Smooth muscle cell (in vitro differentiated cells): Measurements from ENCODE around the gene AFF3. TPM values are rescaled to one million over a fixed set of nuclear protein-coding genes. Genes with fewer than 3 reads are reported as not detected.

Experiments
- DNase-seq: peaks from one replicate; lab custom pipeline; 2025; ENCODE audit not compliant: unreplicated experiment; lab: John Stamatoyannopoulos, UW
- H2AFZ ChIP-seq: fragments of 200-600 bp; sonication (generic); 2 replicates; pipeline ENCODE4 v1.6.0; 2016; ENCODE audit warnings: antibody characterized with exemption, low read depth, mild to moderate bottlenecking
- H3F3A ChIP-seq: fragments of 200-600 bp; sonication (generic); 2 replicates; pipeline ENCODE4 v1.6.0; 2017; ENCODE audit warnings: antibody characterized with exemption, low read depth
- H3K27ac ChIP-seq: fragments of 200-600 bp; sonication (generic); 2 replicates; pipeline ENCODE4 v1.5.1; 2016; ENCODE audit warnings: low read depth, mild to moderate bottlenecking
- H3K27me3 ChIP-seq: fragments of 200-600 bp; sonication (generic); 2 replicates; pipeline ENCODE4 v1.6.1; 2016; ENCODE audit warnings: low read depth, mild to moderate bottlenecking
- H3K36me3 ChIP-seq: fragments of 200-600 bp; sonication (generic); 2 replicates; pipeline ENCODE4 v1.5.1; 2016; ENCODE audit warnings: low read depth
- H3K4me1 ChIP-seq: fragments of 200-600 bp; sonication (generic); 2 replicates; pipeline ENCODE4 v1.5.1; 2016; ENCODE audit warnings: low read depth
- H3K4me2 ChIP-seq: fragments of 200-600 bp; sonication (generic); 2 replicates; pipeline ENCODE4 v1.6.0; 2016; ENCODE audit warnings: mild to moderate bottlenecking
- H3K4me3 ChIP-seq: fragments of 200-600 bp; sonication (generic); 2 replicates; pipeline ENCODE4 v1.5.1; 2016; ENCODE audit warnings: mild to moderate bottlenecking
- H3K79me2 ChIP-seq: fragments of 200-600 bp; sonication (generic); 2 replicates; pipeline ENCODE4 v1.6.0; 2016; ENCODE audit warnings: low read depth, mild to moderate bottlenecking
- H3K9ac ChIP-seq: fragments of 200-600 bp; sonication (generic); 2 replicates; pipeline ENCODE4 v1.6.0; 2016; ENCODE audit warnings: low read depth
- H3K9me3 ChIP-seq: fragments of 200-600 bp; sonication (generic); replicated peaks from 2 replicates; pipeline ENCODE4 v1.5.1; 2016; ENCODE audit warnings: low read depth
- H4K20me1 ChIP-seq: fragments of 200-600 bp; sonication (generic); 2 replicates; pipeline ENCODE4 v1.6.0; 2016; ENCODE audit warnings: low read depth
- WGBS: methylation state at CpG from one replicate; pipeline ENCODE4 v1.1.7; 2016; ENCODE audit warnings: low lambda C conversion rate; 5-methylcytosine and 5-hydroxymethylcytosine counted together
- polyA plus RNA-seq: library from polyadenylated mRNA; unstranded; fragments of >200 nt; fragmentation: Nextera tagmentation; extraction: Ambion mirVana; gene quantifications from 2 replicates; pipeline ENCODE4 v1.2.1, GENCODE V29; 2016
- total RNA-seq: library from RNA; depleted of rRNA; stranded (reverse); fragments of >200 nt; gene quantifications from 2 replicates; pipeline ENCODE4 v1.2.3, GENCODE V29; 2014
- TF ChIP-seq, protein P1 (sequence below): fragments of 200-600 bp; sonication (generic); IDR thresholded peaks from 2 replicates; pipeline ENCODE4 v1.5.1; 2017; ENCODE audit warnings: borderline replicate concordance, mild to moderate bottlenecking, antibody characterized with exemption; ENCODE audit not compliant: insufficient read depth, poor library complexity, severe bottlenecking

Gene AFF3
- total and polyA plus RNA-seq, 2 experiments from 2014 or later: 0.27 to 0.39 TPM

DNA sequence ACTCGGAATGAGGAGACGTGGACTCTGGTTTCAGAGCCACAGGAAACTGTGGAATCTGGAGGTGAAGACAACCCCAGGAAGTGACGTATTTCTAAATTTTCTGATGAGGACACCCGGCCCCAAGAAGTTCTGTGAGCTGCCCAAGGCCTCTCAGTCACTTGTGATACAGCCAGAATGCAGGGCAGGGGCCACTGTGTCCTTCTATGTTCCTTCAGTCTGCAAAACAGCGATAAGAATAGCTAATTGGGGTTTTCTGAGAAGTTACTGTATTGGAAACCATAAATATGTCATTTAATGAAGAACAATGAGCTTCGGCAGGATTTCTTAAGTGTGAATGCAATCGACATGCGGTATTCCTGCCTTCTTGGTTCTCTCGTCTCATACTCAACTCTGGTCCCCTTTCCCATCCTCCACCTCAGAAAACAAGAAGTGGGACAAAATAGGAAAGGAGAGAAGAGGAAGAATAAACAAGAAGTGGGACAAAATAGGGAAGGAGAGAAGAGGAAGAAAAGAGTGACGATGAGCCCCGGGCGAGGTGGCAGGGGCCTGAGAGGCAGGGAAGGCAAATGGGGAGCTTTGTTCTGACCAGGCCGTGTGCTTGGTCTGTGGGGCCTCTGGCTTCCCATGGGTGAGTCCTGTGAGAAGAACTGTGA, 370.6 kb downstream of the AFF3 start:
- H3K9me3 ChIP-seq: no peaks in the 10 kb centered on the region
- H3K27me3 ChIP-seq: peaks cover 4% of the 10 kb centered on the region
- TF ChIP-seq, protein P1, sequence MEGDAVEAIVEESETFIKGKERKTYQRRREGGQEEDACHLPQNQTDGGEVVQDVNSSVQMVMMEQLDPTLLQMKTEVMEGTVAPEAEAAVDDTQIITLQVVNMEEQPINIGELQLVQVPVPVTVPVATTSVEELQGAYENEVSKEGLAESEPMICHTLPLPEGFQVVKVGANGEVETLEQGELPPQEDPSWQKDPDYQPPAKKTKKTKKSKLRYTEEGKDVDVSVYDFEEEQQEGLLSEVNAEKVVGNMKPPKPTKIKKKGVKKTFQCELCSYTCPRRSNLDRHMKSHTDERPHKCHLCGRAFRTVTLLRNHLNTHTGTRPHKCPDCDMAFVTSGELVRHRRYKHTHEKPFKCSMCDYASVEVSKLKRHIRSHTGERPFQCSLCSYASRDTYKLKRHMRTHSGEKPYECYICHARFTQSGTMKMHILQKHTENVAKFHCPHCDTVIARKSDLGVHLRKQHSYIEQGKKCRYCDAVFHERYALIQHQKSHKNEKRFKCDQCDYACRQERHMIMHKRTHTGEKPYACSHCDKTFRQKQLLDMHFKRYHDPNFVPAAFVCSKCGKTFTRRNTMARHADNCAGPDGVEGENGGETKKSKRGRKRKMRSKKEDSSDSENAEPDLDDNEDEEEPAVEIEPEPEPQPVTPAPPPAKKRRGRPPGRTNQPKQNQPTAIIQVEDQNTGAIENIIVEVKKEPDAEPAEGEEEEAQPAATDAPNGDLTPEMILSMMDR: no peak
- H2AFZ ChIP-seq: no peak overlapping the region
- no peak overlapping the region for H3K4me3 ChIP-seq
- H3K27ac ChIP-seq: no peak overlapping the region
- 94% methylated on average over 13 of the region's 13 CpGs for WGBS
- H3K4me2 ChIP-seq: no peak overlapping the region
- H3K36me3 ChIP-seq: no peaks in the 10 kb centered on the region
- no peaks in the 10 kb centered on the region for H4K20me1 ChIP-seq
- no peaks in the 10 kb centered on the region for H3K79me2 ChIP-seq
- H3K9ac ChIP-seq: no peak overlapping the region
- no peaks in the 10 kb centered on the region for H3F3A ChIP-seq
- DNase-seq: no peak
- H3K4me1 ChIP-seq: no peaks in the 10 kb centered on the region

DNA sequence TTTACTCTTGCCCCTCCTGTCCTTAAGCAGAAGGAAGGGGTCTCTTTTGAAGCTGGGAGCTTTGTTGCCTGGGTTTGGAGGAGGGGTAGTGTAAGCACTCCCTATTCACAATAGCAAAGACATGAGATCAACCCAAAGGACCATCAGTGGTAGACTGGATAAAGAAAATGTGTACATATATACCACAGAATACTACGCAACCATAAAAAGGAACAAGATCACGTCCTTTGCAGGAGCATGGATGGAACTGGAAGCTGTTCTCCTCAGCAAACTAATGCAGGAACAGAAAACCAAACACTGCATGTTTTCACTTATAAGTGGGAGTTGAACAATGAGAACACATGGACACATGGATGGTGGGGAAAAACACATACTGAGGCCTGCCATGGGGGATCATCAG, 371.5 kb downstream of the AFF3 start:
- H3K4me2 ChIP-seq: no peak overlapping the region
- 52% methylated on average over 2 of the region's 2 CpGs for WGBS
- no peak for DNase-seq
- H3K4me3 ChIP-seq: no peak overlapping the region
- no peaks in the 10 kb centered on the region for H3K9me3 ChIP-seq
- no peaks in the 10 kb centered on the region for H3K79me2 ChIP-seq
- H3F3A ChIP-seq: no peaks in the 10 kb centered on the region
- H3K27me3 ChIP-seq: peaks cover 12% of the 10 kb centered on the region
- no peaks in the 10 kb centered on the region for H3K4me1 ChIP-seq
- TF ChIP-seq, protein P1: no peak
- no peaks in the 10 kb centered on the region for H3K36me3 ChIP-seq
- H4K20me1 ChIP-seq: no peaks in the 10 kb centered on the region
- no peak overlapping the region for H3K9ac ChIP-seq
- H2AFZ ChIP-seq: no peak overlapping the region
- H3K27ac ChIP-seq: no peak overlapping the region

DNA sequence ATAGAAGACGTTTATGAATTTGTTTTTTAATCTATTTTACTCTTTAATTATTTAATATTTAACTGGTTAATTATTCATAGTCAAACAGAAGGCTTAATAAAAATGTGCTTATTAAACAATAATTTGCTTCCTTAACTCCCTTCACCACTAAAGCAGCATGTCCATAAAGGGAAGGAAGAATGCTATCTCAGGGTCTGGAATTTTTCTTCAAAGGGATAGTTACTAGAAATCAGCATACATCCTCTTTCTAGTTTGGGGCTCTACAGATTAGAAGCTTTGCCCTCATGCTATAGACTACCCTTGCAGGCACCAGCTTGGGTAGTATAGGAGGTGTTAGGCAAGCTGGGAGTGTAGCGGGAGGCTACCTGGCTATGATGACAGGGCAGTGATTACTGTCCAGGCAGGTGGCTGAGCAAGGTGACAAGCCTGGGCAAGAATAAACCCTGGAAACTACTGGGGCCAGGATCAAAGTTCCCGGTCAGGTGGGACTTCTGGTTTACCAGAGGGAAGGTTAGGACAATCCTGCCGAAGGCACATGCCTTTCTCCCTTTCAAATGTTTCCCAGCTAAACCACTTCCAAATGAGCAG, 376.6 kb downstream of the AFF3 start:
- no peaks in the 10 kb centered on the region for H3K9me3 ChIP-seq
- TF ChIP-seq, protein P1: no peak
- WGBS: 84% methylated on average over 4 of the region's 4 CpGs
- peaks cover 28% of the 10 kb centered on the region for H3K27me3 ChIP-seq
- no peak overlapping the region for H3K4me2 ChIP-seq
- no peak for DNase-seq
- no peak overlapping the region for H3K27ac ChIP-seq
- H3K4me1 ChIP-seq: no peaks in the 10 kb centered on the region
- no peak overlapping the region for H3K4me3 ChIP-seq
- H3K9ac ChIP-seq: no peak overlapping the region
- no peaks in the 10 kb centered on the region for H3K79me2 ChIP-seq
- H3F3A ChIP-seq: no peaks in the 10 kb centered on the region
- H3K36me3 ChIP-seq: no peaks in the 10 kb centered on the region
- H4K20me1 ChIP-seq: no peaks in the 10 kb centered on the region
- no peak overlapping the region for H2AFZ ChIP-seq

DNA sequence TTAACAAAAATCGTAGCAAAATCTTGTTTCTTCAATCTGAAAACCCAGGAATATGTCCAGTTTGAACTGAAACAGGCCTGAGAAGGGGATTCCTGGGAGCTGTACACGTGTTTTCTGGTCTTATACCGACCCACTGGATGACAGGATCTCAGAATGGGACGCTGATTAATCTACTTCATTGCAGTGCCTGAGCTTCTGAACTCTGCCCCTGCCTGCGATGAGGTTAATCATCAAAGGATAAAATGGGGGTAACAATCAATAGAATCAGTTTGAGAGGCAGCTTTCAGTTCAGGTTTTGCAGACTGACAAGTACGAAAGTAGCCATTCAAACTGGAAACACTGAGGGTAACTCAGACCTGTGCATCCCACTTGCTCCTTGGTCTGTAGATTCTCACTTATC, 378.6 kb downstream of the AFF3 start:
- WGBS: 84% methylated on average over 6 of the region's 6 CpGs
- H4K20me1 ChIP-seq: no peaks in the 10 kb centered on the region
- no peak overlapping the region for H3K4me3 ChIP-seq
- TF ChIP-seq, protein P1: no peak
- no peak overlapping the region for H3K9ac ChIP-seq
- H3K79me2 ChIP-seq: no peaks in the 10 kb centered on the region
- no peaks in the 10 kb centered on the region for H3K36me3 ChIP-seq
- no peak overlapping the region for H2AFZ ChIP-seq
- no peak overlapping the region for H3K27ac ChIP-seq
- no peak overlapping the region for H3K4me2 ChIP-seq
- no peaks in the 10 kb centered on the region for H3K4me1 ChIP-seq
- no peaks in the 10 kb centered on the region for H3F3A ChIP-seq
- peaks cover 35% of the 10 kb centered on the region for H3K27me3 ChIP-seq
- no peaks in the 10 kb centered on the region for H3K9me3 ChIP-seq
- no peak for DNase-seq
